Prostate gland (tissue), 2 donors: ENCODE results near the gene BIN1. TPM values are rescaled to one million over a fixed set of nuclear protein-coding genes. Genes with fewer than 3 reads are reported as not detected.

Experiments used
- DNase-seq: peaks from one replicate; pipeline ENCODE4 v3.0.0-alpha.2; 2019; ENCODE audit warnings: low spot score
- H3K27ac ChIP-seq, 2 donors: fragments of 200-600 bp; sonication (generic); 2 replicates each; pipeline ENCODE4 v1.5.1; 2017 to 2019
- H3K27me3 ChIP-seq: fragments of 200-600 bp; sonication (generic); replicated peaks from 2 replicates; pipeline ENCODE4 v1.5.1; 2019; ENCODE audit not compliant: insufficient read depth
- H3K36me3 ChIP-seq, 2 donors: fragments of 200-600 bp; sonication (generic); 1 replicate in 1 of 2; 2 replicates in 1 of 2; pipeline versions ENCODE4 v1.5.1 to v1.8.1; 2017 to 2019
- H3K4me1 ChIP-seq: fragments of 200-600 bp; sonication (generic); replicated peaks from 2 replicates; pipeline ENCODE4 v1.5.1; 2019
- H3K4me3 ChIP-seq, 2 donors: fragments of 200-600 bp; sonication (generic); 2 replicates each; pipeline ENCODE4 v1.5.1; 2017 to 2019
- H3K9me3 ChIP-seq: fragments of 200-600 bp; sonication (generic); 2 replicates; pipeline ENCODE4 v1.5.1; 2017
- CTCF ChIP-seq, 4 experiments: fragments of 200-600 bp in 2 of 4; fragments of 450-650 bp in 2 of 4; sonication (generic) in 2 of 4; IDR thresholded peaks; 1 replicate in 3 of 4; 2 replicates in 1 of 4; pipeline ENCODE4 v1.5.1; 2016 to 2019; ENCODE audit warnings: antibody characterized with exemption in 4 of 4, mild to moderate bottlenecking in 2 of 4, moderate library complexity in 2 of 4
- POLR2A ChIP-seq: fragments of 450-650 bp; IDR thresholded peaks from one replicate; pipeline ENCODE4 v1.6.1; 2016; ENCODE audit warnings: antibody characterized with exemption, mild to moderate bottlenecking
- POLR2AphosphoS5 ChIP-seq: sonication (generic); formaldehyde crosslinking; IDR thresholded peaks from one replicate; pipeline ENCODE4 v1.6.1; 2017; ENCODE audit warnings: antibody characterized with exemption
- WGBS: methylation state at CpG from one replicate; pipeline ENCODE4 v1.1.5; 2018; 5-methylcytosine and 5-hydroxymethylcytosine counted together
- intact Hi-C: fragments of 100-400 bp; cut with DNase I; formaldehyde crosslinking; loops from one replicate; pipeline ENCODE4 v1.14.2; 2022
- total RNA-seq, 2 donors: library from RNA; depleted of rRNA; stranded (reverse); fragments of >200 nt; gene quantifications; one replicate each; pipeline ENCODE4 v1.1.0, GENCODE V29; 2016

Gene BIN1
- total RNA-seq, 2 donors from 2014 or later = 65.6 to 70.1 TPM

GRCh38 chr2:127139766-127140165 lies 32.8 kb upstream of the BIN1 start:
- Histone ChIP-seq H3K36me3 (no peaks in the 10 kb centered on the region), H3K4me3 (no peak overlapping the region), H3K4me1 (peaks cover 15% of the 10 kb centered on the region), H3K27ac (no peak overlapping the region), H3K9me3 (no peaks in the 10 kb centered on the region), H3K27me3 (no peaks in the 10 kb centered on the region)
- TF ChIP-seq CTCF (IDR thresholded peaks at IDR 0.05) (no peak), POLR2A (no peak), POLR2AphosphoS5 (no peak)
- 81% methylated on average over 2 of the region's 2 CpGs for WGBS
- no peak for DNase-seq
- intact Hi-C loops = no loop called here

- intact Hi-C loops = no loop called here
- DNase-seq = no peak
- Histone ChIP-seq H3K4me3 (no peak overlapping the region), H3K27ac (no peak overlapping the region), H3K9me3 (no peaks in the 10 kb centered on the region), H3K27me3 (no peaks in the 10 kb centered on the region), H3K36me3 (no peaks in the 10 kb centered on the region), H3K4me1 (peaks cover 3% of the 10 kb centered on the region)
- WGBS = 91% methylated on average over 12 of the region's 12 CpGs
- TF ChIP-seq CTCF (IDR thresholded peaks at IDR 0.05) (no peak), POLR2AphosphoS5 (no peak), POLR2A (no peak)
Observed at GRCh38 chr2:127138281-127138680, 31.3 kb upstream of the BIN1 start.

GRCh38 chr2:127137741-127138140 lies 30.8 kb upstream of the BIN1 start:
- Histone ChIP-seq H3K9me3 (no peaks in the 10 kb centered on the region), H3K4me1 (no peaks in the 10 kb centered on the region), H3K27ac (no peak overlapping the region), H3K27me3 (no peaks in the 10 kb centered on the region), H3K4me3 (no peak overlapping the region), H3K36me3 (no peaks in the 10 kb centered on the region)
- WGBS = 92% methylated on average over 15 of the region's 15 CpGs
- intact Hi-C loops = no loop called here
- DNase-seq = no peak
- TF ChIP-seq POLR2A (no peak), POLR2AphosphoS5 (no peak), CTCF (IDR thresholded peaks at IDR 0.05) (no peak)

GRCh38 chr2:127137225-127137624 lies 30.3 kb upstream of the BIN1 start:
- Histone ChIP-seq H3K36me3 (no peaks in the 10 kb centered on the region), H3K4me3 (no peak overlapping the region), H3K9me3 (no peaks in the 10 kb centered on the region), H3K4me1 (no peaks in the 10 kb centered on the region), H3K27me3 (no peaks in the 10 kb centered on the region), H3K27ac (no peak overlapping the region)
- 87% methylated on average over 4 of the region's 12 CpGs for WGBS
- intact Hi-C loops = no loop called here
- DNase-seq = no peak
- no peak for TF ChIP-seq POLR2AphosphoS5
- no peak for TF ChIP-seq CTCF (IDR thresholded peaks at IDR 0.05)
- TF ChIP-seq POLR2A = no peak

- Histone ChIP-seq H3K36me3 (no peaks in the 10 kb centered on the region), H3K4me3 (no peak overlapping the region), H3K27me3 (no peaks in the 10 kb centered on the region), H3K27ac (no peak overlapping the region), H3K4me1 (no peaks in the 10 kb centered on the region), H3K9me3 (no peaks in the 10 kb centered on the region)
- no peak for TF ChIP-seq POLR2AphosphoS5
- TF ChIP-seq POLR2A = no peak
- TF ChIP-seq CTCF (IDR thresholded peaks at IDR 0.05) = no peak
- intact Hi-C loops = no loop called here
- 84% methylated on average over 15 of the region's 15 CpGs for WGBS
- no peak for DNase-seq
Observed at GRCh38 chr2:127134833-127135830, 28.2 kb upstream of the BIN1 start.
